GM21576 (cell line): Measurements from ENCODE around the gene SOBP.

Source experiments
- ATAC-seq: cut with Tn5 transposase; IDR thresholded peaks from one replicate; pipeline ENCODE4 v1.9.1; 2021; ENCODE audit warnings: mild to moderate bottlenecking, moderate library complexity; ENCODE audit not compliant: unreplicated experiment

The SOBP gene

GRCh38 chr6:107674995-107675738, 185.2 kb downstream of the SOBP start:
- peak; percentile 79 for ATAC-seq

- no peak for ATAC-seq
These were observed 186.1 kb downstream of the SOBP start for GRCh38 chr6:107676042-107676441.

- ATAC-seq: no peak
These were observed 187.5 kb downstream of the SOBP start for GRCh38 chr6:107677399-107677798.

- no peak for ATAC-seq
These were observed 189.5 kb downstream of the SOBP start for GRCh38 chr6:107679457-107679856.

GRCh38 chr6:107682721-107683120, 192.8 kb downstream of the SOBP start:
- no peak for ATAC-seq

GRCh38 chr6:107683183-107683582, 193.3 kb downstream of the SOBP start:
- ATAC-seq: no peak

- ATAC-seq: no peak
These were observed 195.1 kb downstream of the SOBP start for GRCh38 chr6:107684996-107685395.

GRCh38 chr6:107689190-107689589, 199.3 kb downstream of the SOBP start:
- no peak for ATAC-seq

GRCh38 chr6:107689951-107690642, 200.2 kb downstream of the SOBP start:
- no peak for ATAC-seq

GRCh38 chr6:107690643-107691061, 200.7 kb downstream of the SOBP start:
- no peak for ATAC-seq

GRCh38 chr6:107691062-107691751, 201.3 kb downstream of the SOBP start:
- ATAC-seq: no peak

GRCh38 chr6:107692351-107692750, 202.4 kb downstream of the SOBP start:
- ATAC-seq: no peak

- ATAC-seq: no peak
These were observed 205.3 kb downstream of the SOBP start for GRCh38 chr6:107695061-107695720.

- no peak for ATAC-seq
These were observed 207.8 kb downstream of the SOBP start for GRCh38 chr6:107697682-107698081.

- no peak for ATAC-seq
These were observed 208.2 kb downstream of the SOBP start for GRCh38 chr6:107698146-107698545.

GRCh38 chr6:107699254-107699653, 209.3 kb downstream of the SOBP start:
- no peak for ATAC-seq

GRCh38 chr6:107699697-107700325, 209.9 kb downstream of the SOBP start:
- no peak for ATAC-seq

- ATAC-seq: no peak
These were observed 213.7 kb downstream of the SOBP start for GRCh38 chr6:107703606-107704005.

GRCh38 chr6:107704347-107705013, 214.6 kb downstream of the SOBP start:
- no peak for ATAC-seq

GRCh38 chr6:107706516-107707115, 216.7 kb downstream of the SOBP start:
- ATAC-seq: no peak
